ENCODE measurements around the gene PIGBOS1. TPM values are rescaled to one million over a fixed set of nuclear protein-coding genes. Genes with fewer than 3 reads are reported as not detected.
"Not testable (repeated sequence)": the region's sequence is repeated elsewhere in the genome, so short reads cannot be mapped to it uniquely, and the experiment has no call there.

The PIGBOS1 gene
- total RNA-seq, 4 donors from 2014 or later, result 4.1 to 17.8 (median 8.9) TPM

- TF ChIP-seq POLR2A (IDR thresholded peaks at IDR 0.05) (no peak), EP300 (IDR thresholded peaks at IDR 0.05) (no peak), POLR2AphosphoS5 (IDR thresholded peaks at IDR 0.05) (no peak)
- H3K36me3 ChIP-seq, result no peaks in the 10 kb centered on the region
- H3K4me3 ChIP-seq, result no peak overlapping the region
- no peak for DNase-seq (ENCODE audit: low spot score in 2 of 2)
- H3K27me3 ChIP-seq, result no peaks in the 10 kb centered on the region
- peaks cover 10% of the 10 kb centered on the region for H3K4me1 ChIP-seq
- no peak overlapping the region for H3K27ac ChIP-seq
- no peaks in the 10 kb centered on the region for H3K9me3 ChIP-seq
Measured at GRCh38 chr15:55281517-55282228, 37.2 kb downstream of the PIGBOS1 start.

- not testable (repeated sequence) for H3K9me3 ChIP-seq; H3K36me3 ChIP-seq; DNase-seq (ENCODE audit: low spot score in 2 of 2); H3K27me3 ChIP-seq; H3K27ac ChIP-seq; H3K4me3 ChIP-seq
- 79% methylated on average over 2 of the region's 2 CpGs for WGBS
- H3K4me1 ChIP-seq, result peaks cover 10% of the 10 kb centered on the region
Measured at GRCh38 chr15:55280589-55280988, 38.3 kb downstream of the PIGBOS1 start.

- no peaks in the 10 kb centered on the region for H3K9me3 ChIP-seq
- 56% methylated on average over 4 of the region's 4 CpGs for WGBS
- no peak overlapping the region for H3K4me3 ChIP-seq
- no peak for DNase-seq (ENCODE audit: low spot score in 2 of 2)
- no peak overlapping the region for H3K27ac ChIP-seq
- peaks cover 10% of the 10 kb centered on the region for H3K4me1 ChIP-seq
- H3K27me3 ChIP-seq, result no peaks in the 10 kb centered on the region
- no peaks in the 10 kb centered on the region for H3K36me3 ChIP-seq
- no peak for TF ChIP-seq POLR2AphosphoS5 (IDR thresholded peaks at IDR 0.05)
- TF ChIP-seq POLR2A (IDR thresholded peaks at IDR 0.05), result no peak
- no peak for TF ChIP-seq CTCF (IDR thresholded peaks at IDR 0.05)
- no peak for TF ChIP-seq EP300 (IDR thresholded peaks at IDR 0.05)
Measured at GRCh38 chr15:55279746-55280351, 39.1 kb downstream of the PIGBOS1 start.

GRCh38 chr15:55279100-55279745 lies 39.7 kb downstream of the PIGBOS1 start:
- no peak overlapping the region for H3K27ac ChIP-seq
- 91% methylated on average over 2 of the region's 2 CpGs for WGBS
- H3K4me3 ChIP-seq, result no peak overlapping the region
- no peak for DNase-seq (ENCODE audit: low spot score in 2 of 2)
- no peaks in the 10 kb centered on the region for H3K27me3 ChIP-seq
- H3K36me3 ChIP-seq, result no peaks in the 10 kb centered on the region
- TF ChIP-seq POLR2AphosphoS5 (IDR thresholded peaks at IDR 0.05) (no peak), EP300 (IDR thresholded peaks at IDR 0.05) (no peak), CTCF (IDR thresholded peaks at IDR 0.05) (no peak), POLR2A (IDR thresholded peaks at IDR 0.05) (no peak)
- no peaks in the 10 kb centered on the region for H3K9me3 ChIP-seq
- H3K4me1 ChIP-seq, result peaks cover 10% of the 10 kb centered on the region

- H3K9me3 ChIP-seq, result no peaks in the 10 kb centered on the region
- WGBS, result 75% methylated on average over 2 of the region's 2 CpGs
- no peak for DNase-seq (ENCODE audit: low spot score in 2 of 2)
- H3K27ac ChIP-seq, result no peak overlapping the region
- TF ChIP-seq CTCF (IDR thresholded peaks at IDR 0.05), result no peak
- no peaks in the 10 kb centered on the region for H3K27me3 ChIP-seq
- peaks cover 10% of the 10 kb centered on the region for H3K4me1 ChIP-seq
- H3K36me3 ChIP-seq, result no peaks in the 10 kb centered on the region
- no peak overlapping the region for H3K4me3 ChIP-seq
Measured at GRCh38 chr15:55277715-55278114, 41.2 kb downstream of the PIGBOS1 start.

- H3K36me3 ChIP-seq, result no peaks in the 10 kb centered on the region
- no peaks in the 10 kb centered on the region for H3K9me3 ChIP-seq
- WGBS, result 52% methylated on average over 7 of the region's 7 CpGs
- DNase-seq (ENCODE audit: low spot score in 2 of 2), result no peak
- H3K4me3 ChIP-seq, result no peak overlapping the region
- H3K27ac ChIP-seq, result no peak overlapping the region
- H3K4me1 ChIP-seq, result peaks cover 5% of the 10 kb centered on the region
- no peaks in the 10 kb centered on the region for H3K27me3 ChIP-seq
- TF ChIP-seq POLR2AphosphoS5 (IDR thresholded peaks at IDR 0.05) (no peak), EP300 (IDR thresholded peaks at IDR 0.05) (no peak), POLR2A (IDR thresholded peaks at IDR 0.05) (no peak), CTCF (IDR thresholded peaks at IDR 0.05) (no peak)
Measured at GRCh38 chr15:55277116-55277564, 41.8 kb downstream of the PIGBOS1 start.
